Measurements from ENCODE around the gene TMEM213. TPM values are rescaled to one million over a fixed set of nuclear protein-coding genes. Genes with fewer than 3 reads are reported as not detected.
"Not testable (repeated sequence)": the region's sequence is repeated elsewhere in the genome, so short reads cannot be mapped to it uniquely, and the experiment has no call there.

The TMEM213 gene
- total RNA-seq, 1 donor from 2014 or later: not detected

GRCh38 chr7:138798836-138799235 lies 1.0 kb downstream of the TMEM213 start:
- no peak for DNase-seq

GRCh38 chr7:138799336-138800000 lies 1.7 kb downstream of the TMEM213 start:
- DNase-seq: no peak

DNA sequence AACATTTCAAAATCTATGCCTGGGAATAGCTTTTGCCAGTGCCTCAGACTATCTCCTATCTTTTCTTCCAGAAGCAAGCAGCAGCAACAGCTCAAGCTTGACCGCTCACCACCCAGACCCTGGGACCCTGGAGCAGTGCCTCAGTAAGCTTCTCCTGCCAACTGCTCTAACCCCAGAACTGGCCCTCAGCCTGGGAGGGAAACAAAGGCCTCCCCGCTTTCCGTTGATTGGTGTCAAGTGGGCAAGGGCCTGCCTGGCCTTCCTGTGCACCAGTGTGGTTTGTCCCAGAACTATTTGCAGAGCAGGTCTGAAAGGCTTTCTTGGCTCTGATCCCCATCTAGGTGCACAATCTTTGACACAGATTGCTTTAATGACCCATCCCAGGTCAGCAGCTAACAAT lies 3.5 kb downstream of the TMEM213 start:
- no peak for DNase-seq

GRCh38 chr7:138802706-138803105 lies 4.9 kb downstream of the TMEM213 start:
- DNase-seq: no peak

DNA sequence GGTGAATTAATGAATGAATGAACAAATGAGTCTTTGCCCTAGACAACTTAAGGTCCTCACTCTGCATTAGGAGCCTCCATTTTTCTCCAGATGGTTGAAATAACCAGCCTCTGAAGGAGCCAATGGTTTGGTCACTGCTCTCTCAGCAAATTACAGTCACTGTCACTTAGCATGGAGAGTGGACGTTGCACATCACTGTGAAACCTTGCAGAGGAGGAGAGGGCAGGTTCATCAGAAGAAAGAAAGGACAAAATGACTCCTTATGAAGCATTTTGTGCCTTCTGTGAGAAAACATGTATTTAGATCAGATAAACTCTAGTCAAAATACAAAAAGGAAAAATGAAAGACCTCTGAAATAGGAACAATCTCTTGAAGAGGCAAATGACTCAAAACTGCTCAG lies 6.8 kb downstream of the TMEM213 start:
- DNase-seq: no peak

- DNase-seq: no peak
Observed at GRCh38 chr7:138809346-138809745, 11.6 kb downstream of the TMEM213 start.

DNA sequence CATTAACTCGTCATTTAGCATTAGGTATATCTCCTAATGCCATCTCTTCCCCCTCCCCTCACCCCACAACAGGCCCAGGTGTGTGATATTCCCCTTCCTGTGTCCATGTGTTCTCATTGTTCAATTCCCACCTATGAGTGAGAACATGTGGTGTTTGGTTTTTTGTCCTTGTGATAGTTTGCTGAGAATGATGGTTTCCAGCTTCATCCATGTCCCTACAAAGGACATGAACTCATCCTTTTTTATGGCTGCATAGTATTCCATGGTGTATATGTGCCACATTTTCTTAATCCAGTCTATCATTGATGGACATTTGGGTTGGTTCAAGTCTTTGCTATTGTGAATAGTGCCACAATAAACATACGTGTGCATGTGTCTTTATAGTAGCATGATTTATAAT lies 13.5 kb downstream of the TMEM213 start:
- not testable (repeated sequence) for DNase-seq

DNA sequence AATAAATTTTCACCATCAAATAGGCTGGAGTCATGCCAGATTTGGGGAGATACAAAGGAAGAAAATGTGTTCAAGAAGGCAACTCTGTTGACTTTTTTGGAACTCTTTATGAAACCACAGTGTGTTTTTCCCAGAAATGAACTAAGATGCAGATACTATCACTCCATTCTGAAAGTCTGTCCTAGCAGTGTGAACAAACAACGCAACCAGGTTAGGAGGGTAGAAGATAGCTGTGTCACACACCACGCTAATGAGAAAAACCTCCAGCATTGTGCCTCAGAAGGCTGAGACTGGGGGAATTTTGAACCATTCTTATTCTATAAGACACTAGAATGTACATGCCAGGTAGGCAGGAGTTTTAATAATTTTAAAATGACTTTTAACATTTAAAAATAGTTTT lies 16.2 kb downstream of the TMEM213 start:
- no peak for DNase-seq

DNA sequence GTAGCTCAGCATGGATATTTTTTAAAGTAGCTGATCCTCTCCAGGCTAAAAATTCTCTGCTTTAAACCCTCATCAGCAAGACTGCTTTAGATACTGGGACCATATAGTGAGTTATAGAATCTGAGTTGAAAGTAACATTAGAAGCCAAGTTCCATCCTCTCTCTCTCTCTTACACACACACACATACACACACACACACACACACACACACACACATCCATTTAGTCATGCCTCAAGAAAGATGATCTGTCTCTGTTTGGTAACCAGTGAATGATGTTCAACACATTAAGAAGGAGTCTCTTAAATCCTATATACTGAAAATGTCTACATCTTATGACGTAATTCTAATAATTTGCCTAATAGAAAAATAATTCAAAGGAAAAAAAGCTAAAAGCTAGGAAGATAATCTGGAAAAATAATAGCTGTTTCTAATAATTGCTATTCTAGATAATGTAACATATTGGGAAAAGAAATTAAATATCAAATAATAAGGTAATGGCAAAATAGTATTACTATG lies 17.1 kb downstream of the TMEM213 start:
- no peak for DNase-seq

- no peak for DNase-seq
Observed at GRCh38 chr7:138816650-138817049, 18.9 kb downstream of the TMEM213 start.

GRCh38 chr7:138819625-138820024 lies 21.8 kb downstream of the TMEM213 start:
- no peak for DNase-seq

DNA sequence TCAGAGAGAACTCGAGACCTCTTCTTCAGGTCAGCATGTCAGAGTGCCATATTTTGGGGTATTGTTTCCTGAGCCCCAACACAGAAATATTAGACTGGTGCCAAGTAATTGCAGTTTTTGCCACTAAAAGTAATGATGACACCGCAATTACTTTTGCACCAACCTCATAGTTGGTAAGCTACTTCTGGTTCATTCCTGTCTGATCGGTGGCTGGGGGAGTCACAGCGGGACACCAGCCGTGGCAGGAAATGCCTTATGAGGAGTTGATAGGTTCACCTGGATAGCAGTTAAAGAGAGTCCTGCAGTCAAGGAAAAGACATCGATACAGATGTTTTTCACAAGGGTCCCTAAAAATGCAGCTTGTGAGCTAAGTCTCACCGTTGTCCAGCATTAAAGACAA lies 24.1 kb downstream of the TMEM213 start:
- DNase-seq: no peak

DNA sequence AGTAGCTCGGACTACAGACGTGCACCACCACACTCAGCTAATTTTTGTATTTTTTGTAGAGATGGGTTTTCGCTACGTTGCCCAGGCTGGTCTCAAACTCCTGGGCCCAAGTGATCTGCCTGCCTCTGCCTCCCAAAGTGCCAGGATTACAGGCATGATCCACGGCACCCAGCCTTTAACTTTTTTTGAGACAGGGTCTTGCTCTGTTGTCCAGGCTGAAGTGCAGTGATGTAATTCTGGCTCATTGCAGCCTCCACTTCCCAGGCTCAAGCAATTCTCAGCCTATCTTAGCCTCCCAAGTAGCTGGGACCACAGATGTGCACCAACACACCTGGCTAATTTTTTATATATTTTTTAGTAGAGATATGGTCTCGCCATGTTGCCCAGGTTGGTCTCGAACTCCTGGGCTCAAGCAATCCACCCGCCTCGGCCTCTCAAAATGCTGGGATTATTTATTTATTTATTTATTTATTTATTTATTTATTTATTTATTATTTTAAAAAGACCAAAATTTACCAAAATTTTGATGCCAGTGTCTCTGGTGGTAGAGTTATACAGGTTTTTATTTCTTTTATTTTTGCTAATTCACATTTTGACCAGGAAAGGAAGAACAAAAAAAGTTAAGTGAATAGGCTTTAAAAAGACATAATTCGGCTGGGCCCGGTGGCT lies 25.2 kb downstream of the TMEM213 start:
- DNase-seq: no peak

GRCh38 chr7:138825049-138825721 lies 27.4 kb downstream of the TMEM213 start:
- no peak for DNase-seq

- no peak for DNase-seq
Observed at GRCh38 chr7:138828302-138828701, 30.5 kb downstream of the TMEM213 start.

DNA sequence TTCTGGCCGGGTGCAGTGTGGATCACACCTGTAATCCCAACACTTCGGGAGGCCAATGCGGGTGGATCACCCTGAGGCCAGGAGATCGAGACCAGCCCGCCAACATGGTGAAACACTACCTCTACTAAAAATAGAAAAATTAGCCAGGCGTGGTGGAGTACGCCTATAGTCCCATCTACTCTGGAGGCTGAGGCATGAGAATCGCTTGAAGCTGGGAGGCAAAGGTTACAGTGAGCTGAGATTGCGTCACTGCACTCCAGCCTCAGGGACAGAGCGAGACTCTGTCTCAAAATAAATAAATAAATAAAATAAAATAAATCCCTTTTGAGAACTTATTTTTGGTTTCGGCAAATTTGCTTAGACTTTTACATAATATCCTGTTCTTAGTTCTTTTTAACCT lies 31.5 kb downstream of the TMEM213 start:
- no peak for DNase-seq

- no peak for DNase-seq
Observed at GRCh38 chr7:138832966-138833365, 35.2 kb downstream of the TMEM213 start.

GRCh38 chr7:138833596-138833995 lies 35.8 kb downstream of the TMEM213 start:
- no peak for DNase-seq

DNA sequence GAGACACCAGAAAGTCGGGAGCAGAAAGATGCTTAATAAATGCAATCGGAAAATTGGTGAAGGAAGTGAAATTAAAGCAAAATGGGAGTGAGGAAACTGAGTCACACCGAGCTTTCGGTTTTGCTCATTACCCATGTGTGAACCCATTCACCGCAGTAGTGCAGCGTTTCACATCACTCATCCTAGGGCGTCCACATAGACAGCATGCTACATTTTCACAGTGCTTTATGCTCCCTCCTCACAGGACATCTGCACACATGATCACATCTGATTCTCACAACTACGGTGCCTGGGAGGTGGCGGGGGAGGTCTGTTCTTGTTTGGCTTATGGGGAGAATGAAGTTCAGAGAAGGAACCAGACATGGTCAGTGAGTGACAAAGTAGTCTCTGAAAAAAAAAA lies 36.8 kb downstream of the TMEM213 start:
- no peak for DNase-seq

- DNase-seq: no peak
Observed at GRCh38 chr7:138835087-138835486, 37.3 kb downstream of the TMEM213 start.

- DNase-seq: peak; percentile 2
Observed at GRCh38 chr7:138837627-138838026, 39.8 kb downstream of the TMEM213 start.

DNA sequence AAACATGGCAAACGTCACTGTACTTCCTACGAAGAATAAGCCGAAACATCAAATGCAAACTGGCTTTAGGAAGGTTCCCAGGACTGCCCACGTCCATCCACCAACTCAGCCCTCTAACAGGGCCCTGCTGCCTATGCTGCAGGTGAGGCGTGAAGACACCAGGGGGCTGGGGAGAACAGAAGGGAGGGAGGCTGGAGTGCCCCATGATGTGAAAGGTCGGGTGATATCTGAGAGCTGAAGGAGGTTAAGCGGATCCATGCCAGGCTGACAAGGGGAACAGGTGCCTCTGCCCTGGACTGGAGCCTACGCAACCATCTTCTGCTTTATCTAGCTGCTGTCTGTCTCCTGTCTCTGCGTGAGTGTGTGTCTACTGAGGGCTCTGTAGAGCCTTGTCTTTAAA lies 40.4 kb downstream of the TMEM213 start:
- no peak for DNase-seq

GRCh38 chr7:138842111-138842510 lies 44.3 kb downstream of the TMEM213 start:
- no peak for DNase-seq
